ENCODE data around the gene PKP4.

GRCh38 chr2:158717366-158718195 is 260.8 kb downstream of the PKP4 start:
- TF ChIP-seq CTCF (IDR thresholded peaks at IDR 0.05) (no peak), EZH2 (IDR thresholded peaks at IDR 0.05) (no peak)
